GM19463 (cell line): ENCODE results near the gene PLK5.
"Not testable (repeated sequence)": the region's sequence is repeated elsewhere in the genome, so short reads cannot be mapped to it uniquely, and the experiment has no call there.

ENCODE experiments used
- ATAC-seq: cut with Tn5 transposase; IDR thresholded peaks from one replicate; pipeline ENCODE4 v1.9.1; 2021; ENCODE audit warnings: mild to moderate bottlenecking, moderate library complexity; ENCODE audit not compliant: unreplicated experiment

PLK5 gene

GRCh38 chr19:1491114-1491848 lies 32.6 kb upstream of the PLK5 start, which contains the start of gene REEP6:
TSS of gene REEP6 (plus strand) at chr19:1491181. CDS start at chr19:1491270, 89 bp downstream.
- ATAC-seq: no peak

DNA sequence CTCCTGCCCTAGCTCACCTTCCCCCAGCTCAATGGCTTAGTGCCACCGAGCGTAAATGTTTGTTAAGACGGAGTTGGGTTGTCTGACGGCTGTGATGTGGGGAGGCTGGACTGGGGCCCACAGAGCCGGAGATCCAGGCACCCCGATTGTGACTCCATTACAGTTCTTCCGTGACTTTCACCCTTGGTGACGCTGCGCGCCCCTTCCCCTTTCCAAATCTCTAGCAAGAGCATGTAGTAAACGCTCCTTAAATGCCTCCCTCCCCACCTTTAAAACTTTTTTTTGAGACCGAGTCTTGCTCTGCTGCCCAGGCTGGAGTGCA lies 32.1 kb upstream of the PLK5 start:
- ATAC-seq: no peak

DNA sequence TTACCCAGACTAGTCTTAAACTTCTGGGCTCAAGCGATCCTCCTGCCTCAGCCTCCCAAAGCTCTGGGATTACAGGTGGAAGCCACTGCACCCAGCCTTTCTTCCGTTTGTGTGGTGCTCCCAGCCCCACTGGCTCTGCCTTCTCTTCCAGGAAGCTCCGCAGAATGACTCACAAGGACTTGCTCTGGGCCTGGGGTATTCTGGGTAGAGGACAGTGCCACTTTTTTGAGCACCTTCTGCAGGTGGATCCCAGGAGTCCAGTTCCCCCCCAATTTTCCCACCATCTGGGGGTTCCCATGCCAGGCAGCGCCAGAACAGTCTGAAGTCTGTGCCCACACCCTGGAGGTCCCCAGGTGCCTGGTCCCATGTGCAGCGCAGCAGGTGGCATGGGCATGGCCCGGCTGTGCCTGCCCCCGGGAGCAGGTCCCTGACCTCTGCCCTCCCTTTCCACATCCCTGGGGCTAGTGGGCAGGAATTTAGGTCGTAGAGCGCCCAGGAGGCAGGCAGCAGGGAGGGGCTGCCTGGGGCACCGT lies 31.3 kb upstream of the PLK5 start:
- no peak for ATAC-seq

DNA sequence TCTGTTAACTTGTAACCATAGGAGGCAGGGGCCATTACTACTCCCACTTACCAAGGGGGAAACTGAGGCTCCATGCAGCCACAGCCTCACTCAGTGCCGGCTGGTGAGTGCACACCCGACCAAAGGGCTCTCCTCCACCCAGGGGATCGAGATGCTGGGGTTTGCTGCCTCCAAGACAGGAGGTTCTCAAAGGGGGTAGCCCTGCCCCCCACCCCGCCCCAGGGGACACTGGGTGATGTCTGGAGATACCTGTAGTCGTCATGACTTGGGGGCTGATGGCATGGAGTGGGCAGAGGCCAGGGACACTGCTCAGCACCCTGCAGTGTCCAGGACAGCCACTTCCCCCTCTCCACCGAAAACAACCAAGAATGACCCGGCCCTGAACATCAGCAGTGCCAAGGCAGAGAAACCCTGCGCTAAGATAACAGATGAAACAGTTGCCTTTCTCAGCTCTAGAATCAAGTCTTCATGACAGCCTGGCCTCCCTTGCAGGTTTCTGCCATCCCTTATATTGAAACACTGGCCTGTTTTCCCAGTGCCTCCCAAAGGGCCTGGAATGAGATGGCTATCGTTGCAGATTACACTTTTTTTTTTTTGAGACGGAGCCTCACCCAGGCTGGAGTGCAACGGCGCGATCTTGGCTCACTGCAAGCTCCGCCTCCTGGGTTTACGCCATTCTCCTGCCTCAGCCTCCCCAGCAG lies 29.6 kb upstream of the PLK5 start:
- ATAC-seq: no peak

- no peak for ATAC-seq
These were observed 28.7 kb upstream of the PLK5 start for GRCh38 chr19:1495051-1495798.

DNA sequence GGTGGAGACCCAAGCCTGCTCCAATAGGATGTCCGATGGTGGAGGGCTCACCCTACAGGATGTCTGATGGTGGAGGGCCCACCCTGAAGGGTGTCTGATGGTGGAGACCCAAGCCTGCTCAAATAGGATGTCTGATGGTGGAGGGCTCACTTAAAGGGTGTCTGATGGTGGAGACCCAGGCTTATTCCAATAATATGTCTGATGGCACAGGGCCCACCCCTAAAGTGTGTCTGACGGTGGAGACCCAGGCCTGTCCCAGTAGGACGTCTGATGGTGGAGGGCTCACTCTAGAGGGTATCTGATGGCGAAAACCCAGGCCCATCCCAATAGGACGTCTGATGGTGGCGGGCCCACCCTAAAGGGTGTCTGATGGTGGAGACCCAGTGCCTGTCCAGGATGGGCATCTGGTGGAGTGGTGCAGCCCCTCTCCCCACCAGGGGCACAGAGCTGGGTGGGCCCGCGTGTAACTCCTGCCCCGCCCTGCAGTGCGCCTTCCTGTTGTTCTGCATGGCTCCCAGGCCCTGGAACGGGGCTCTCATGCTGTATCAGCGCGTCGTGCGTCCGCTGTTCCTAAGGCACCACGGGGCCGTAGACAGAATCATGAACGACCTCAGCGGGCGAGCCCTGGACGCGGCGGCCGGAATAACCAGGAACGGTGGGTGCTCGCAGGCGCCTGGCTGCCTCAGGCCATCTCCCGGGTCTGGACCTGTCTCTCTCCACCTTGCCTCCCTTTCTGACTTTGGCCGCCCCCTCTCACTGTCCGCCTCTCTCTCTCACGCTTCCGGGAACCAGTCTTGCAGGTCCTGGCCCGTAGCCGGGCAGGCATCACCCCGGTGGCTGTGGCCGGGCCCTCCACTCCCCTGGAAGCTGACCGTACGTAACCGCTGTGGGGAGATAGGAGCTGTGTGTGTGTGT lies 27.8 kb upstream of the PLK5 start:
- ATAC-seq: no peak

- no peak for ATAC-seq
These were observed 26.9 kb upstream of the PLK5 start for GRCh38 chr19:1496714-1497577.

DNA sequence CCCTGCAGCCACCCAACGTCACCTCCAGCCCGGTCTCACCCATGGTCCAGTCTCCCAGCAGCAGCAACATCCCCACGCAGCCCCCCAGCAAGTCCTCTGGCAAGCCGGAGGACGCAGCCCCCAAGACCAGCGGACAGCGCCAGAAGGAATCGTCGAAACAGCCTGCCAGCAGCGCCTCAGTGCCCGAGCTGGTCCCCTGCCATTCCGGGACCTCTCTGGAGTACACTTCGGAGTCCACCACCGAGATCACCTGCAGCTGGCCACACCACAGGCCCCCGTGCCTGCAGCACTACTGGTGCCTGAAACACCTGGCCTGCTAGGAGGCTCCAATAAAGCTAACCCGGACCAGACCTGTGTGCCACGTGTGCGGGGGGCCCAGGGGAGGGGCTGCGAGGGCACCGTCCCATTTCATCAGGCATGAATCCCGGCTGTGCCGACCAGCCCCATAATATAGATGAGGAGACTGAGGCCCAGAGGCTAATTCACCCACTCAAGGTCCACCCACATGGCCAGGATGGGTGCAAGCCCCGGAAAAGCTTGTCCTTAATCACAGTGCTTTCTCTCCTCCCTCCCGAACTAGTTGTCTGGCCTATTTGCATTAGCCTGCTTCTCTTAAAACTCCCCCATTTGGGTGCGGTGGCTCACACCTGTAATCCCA lies 26.2 kb upstream of the PLK5 start:
- ATAC-seq: no peak

GRCh38 chr19:1499231-1499630 lies 24.6 kb upstream of the PLK5 start:
- not testable (repeated sequence) for ATAC-seq

- no peak for ATAC-seq
These were observed 22.7 kb upstream of the PLK5 start for GRCh38 chr19:1501200-1501595.

DNA sequence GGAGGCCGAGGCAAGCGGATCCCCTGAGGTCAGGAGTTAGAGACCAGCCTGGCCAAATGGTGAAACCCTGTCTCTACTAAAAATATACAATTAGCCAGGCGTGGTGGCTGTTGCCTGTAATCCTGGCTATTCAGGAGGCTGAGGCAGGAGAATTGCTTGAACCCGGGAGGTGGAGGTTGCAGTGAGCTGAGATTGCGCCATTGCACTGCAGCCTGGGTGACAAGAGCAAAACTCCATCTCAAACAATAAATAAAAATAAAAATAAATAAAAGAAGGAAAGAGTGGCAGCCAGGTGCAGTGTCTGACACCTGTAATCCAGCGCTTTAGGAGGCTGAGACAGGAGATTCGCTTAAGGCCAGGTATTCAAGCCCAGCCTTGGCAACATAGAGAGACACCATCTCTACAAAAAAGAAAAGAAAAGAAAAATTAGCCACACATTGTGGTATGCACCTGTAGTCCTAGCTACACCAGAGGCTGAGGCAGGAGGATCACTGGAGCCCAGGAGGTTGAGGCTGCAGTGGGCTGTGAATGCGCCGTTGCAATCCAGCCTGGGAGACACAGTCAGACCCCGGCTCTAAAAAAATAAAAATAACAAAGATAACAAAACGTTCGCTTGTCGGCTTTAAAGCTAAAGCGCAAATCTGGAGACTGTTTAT lies 21.3 kb upstream of the PLK5 start:
- ATAC-seq: no peak

DNA sequence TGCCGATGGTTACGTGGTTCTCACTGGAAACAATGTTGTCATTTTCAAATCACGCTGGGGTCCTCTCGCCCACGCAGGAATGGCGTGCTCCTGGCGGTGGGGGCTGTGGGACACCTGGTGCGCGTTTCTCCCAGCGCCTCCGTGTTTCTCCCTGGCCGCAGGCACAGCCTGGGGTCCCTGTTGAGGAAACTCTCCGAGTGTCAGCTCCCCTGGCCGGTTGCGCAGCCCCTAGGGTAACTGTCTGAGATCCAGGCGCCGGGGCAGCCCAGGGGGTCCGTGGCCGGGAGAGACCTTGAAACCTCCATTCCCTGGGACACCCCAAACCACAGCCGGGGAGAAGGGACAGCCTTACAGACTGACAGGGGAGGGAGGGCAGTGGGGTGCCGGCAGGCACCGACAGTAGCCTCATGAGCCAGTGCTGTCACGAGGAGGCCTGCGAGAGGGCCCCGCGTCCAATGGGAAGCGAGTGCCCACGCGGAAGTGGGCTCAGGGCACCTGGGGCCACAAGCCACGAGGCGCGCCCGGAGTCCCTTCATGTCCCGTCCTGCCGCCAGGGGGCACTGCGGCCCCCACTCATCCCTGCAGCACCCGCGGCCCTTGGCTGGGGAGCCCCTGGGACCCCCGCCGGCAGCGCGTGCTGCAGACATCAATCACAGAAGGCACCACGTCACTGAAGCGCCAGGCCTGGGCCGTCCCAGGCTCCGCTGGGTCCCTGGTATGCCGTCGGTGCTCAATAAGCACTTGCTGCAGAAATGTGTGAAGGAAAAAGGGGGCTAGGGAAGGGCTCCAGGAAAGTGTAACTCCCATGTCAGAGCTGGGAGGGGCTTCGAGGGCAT lies 20.6 kb upstream of the PLK5 start:
- ATAC-seq: no peak

GRCh38 chr19:1503925-1504773 lies 19.7 kb upstream of the PLK5 start:
- no peak for ATAC-seq

DNA sequence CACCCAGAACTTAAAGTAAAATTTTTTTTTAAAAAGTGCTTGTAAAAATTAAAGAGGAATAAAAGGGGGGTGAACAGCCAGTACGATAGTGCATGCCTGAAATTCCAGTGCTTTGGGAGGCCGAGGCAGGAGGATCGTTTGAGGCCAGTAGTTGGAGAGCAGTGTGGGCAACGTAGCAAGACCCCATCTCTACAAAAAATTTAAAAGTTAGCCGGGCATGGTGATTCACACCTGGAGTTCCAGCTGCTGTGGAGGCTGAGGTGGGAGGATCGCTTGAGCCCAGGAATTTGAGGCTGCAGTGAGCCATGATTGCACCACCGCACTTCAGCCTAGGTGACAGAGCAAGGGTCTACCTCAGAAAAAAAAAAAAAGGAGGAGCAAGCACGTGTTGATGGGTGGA lies 18.9 kb upstream of the PLK5 start:
- no peak for ATAC-seq

DNA sequence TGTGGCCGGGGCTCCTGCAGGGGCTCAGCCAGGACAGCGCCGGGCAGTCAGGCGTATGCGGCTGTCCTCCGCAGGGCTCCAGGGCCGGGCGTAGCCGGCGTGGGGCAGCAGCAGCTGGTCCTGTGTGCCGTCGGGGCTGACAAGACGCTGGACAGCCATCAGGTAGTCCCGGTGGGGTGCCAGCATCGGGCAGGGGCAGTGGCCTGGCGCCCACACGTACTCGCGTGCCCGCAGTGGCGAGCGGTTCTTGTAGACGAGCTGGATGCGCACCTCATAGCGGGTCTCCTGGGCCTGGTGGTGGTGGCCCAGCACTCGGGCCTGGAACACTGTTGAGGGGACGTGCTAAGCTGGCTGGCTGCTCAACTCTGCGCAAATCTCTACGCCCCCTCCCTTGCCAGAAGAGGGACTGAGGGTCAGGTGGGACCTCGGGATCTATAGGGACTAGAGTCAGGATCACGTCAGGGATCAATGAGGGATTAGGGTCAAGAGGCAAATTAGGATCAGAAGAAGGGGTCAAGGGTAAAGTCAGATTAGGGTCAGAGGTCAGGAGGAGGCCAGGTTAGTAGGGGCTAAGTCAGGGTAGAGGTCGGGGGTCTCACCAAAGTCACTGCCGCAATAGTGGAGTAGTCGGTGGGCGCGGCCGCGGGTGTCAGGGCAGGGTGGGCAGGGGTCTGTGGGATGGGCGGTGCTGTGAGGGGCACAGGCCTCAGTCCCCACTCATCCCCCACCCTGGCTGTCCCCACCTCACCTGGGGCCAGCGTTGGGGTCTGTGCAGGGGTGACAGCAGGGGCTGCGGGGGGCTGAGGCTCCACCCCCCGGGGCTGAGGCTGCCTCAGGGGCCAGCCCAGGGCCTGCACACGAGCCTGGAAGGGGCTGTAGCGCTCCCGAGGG lies 17.6 kb upstream of the PLK5 start:
- ATAC-seq: no peak

DNA sequence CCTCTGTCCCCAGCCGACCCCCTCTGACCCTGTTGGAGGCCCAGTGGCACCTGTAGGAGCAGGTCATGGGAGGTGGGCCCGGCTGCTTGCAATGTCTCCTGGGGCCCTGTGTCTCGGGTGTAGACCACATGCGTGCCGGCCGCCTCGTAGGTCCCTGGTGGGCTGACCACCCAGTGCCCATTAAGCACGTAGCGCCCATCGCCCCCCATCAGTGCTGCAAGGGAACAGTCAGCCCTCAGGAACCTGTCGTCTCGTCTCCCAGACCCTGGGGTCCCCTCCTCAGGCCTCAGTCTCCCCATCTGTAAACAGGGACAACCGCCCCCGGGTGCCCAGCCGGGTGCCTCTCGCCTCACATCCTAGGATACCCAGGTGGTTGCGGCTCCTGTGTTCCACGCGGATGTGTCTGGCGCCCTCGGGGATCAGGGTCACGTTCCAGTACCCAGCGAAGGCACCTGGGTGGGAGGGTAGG lies 16.7 kb upstream of the PLK5 start:
- ATAC-seq: no peak
